Neural progenitor cell (in vitro differentiated cells): ENCODE measurements around the gene PRKCH. TPM values are rescaled to one million over a fixed set of nuclear protein-coding genes. Genes with fewer than 3 reads are reported as not detected.

Experiments used
- DNase-seq: peaks from one replicate; pipeline ENCODE4 v3.0.0-alpha.2; 2016; ENCODE audit warnings: low spot score
- H2AFZ ChIP-seq: fragments of 200-600 bp; sonication (generic); replicated peaks from 2 replicates; pipeline ENCODE4 v1.6.1; 2016; ENCODE audit warnings: antibody characterized with exemption
- H3F3A ChIP-seq: fragments of 200-600 bp; sonication (generic); 2 replicates; pipeline ENCODE4 v1.6.1; 2016; ENCODE audit warnings: antibody characterized with exemption, low read depth
- H3K27ac ChIP-seq: fragments of 200-600 bp; sonication (generic); 2 replicates; pipeline ENCODE4 v1.5.1; 2016; ENCODE audit warnings: mild to moderate bottlenecking
- H3K27me3 ChIP-seq: fragments of 200-600 bp; sonication (generic); 2 replicates; pipeline ENCODE4 v1.6.1; 2016; ENCODE audit warnings: mild to moderate bottlenecking, moderate library complexity
- H3K36me3 ChIP-seq: fragments of 200-600 bp; sonication (generic); 2 replicates; pipeline ENCODE4 v1.5.1; 2016
- H3K4me1 ChIP-seq: fragments of 200-600 bp; sonication (generic); 2 replicates; pipeline ENCODE4 v1.6.1; 2016; ENCODE audit warnings: mixed run types
- H3K4me2 ChIP-seq: fragments of 200-600 bp; sonication (generic); 2 replicates; pipeline ENCODE4 v1.6.1; 2016
- H3K4me3 ChIP-seq: fragments of 200-600 bp; sonication (generic); 2 replicates; pipeline ENCODE4 v1.5.1; 2016
- H3K79me2 ChIP-seq: fragments of 200-600 bp; sonication (generic); 2 replicates; pipeline ENCODE4 v1.6.1; 2016; ENCODE audit warnings: low read depth
- H3K9ac ChIP-seq: fragments of 200-600 bp; sonication (generic); 2 replicates; pipeline ENCODE4 v1.6.1; 2016
- H3K9me3 ChIP-seq: fragments of 200-600 bp; sonication (generic); 2 replicates; pipeline ENCODE4 v1.5.1; 2016; ENCODE audit warnings: low read depth
- H4K20me1 ChIP-seq: fragments of 200-600 bp; sonication (generic); 2 replicates; pipeline ENCODE4 v1.6.1; 2016; ENCODE audit warnings: low read depth
- H3K27ac Mint-ChIP-seq: 3 replicates; pipeline ENCODE4 v1.8.0; 2021; ENCODE audit warnings: mixed read lengths
- H3K27me3 Mint-ChIP-seq: 2 replicates; pipeline ENCODE4 v1.8.0; 2022; ENCODE audit warnings: low read depth, mild to moderate bottlenecking, inconsistent platforms, moderate library complexity, mixed read lengths; ENCODE audit not compliant: insufficient read depth
- H3K36me3 Mint-ChIP-seq: 3 replicates; pipeline ENCODE4 v1.8.0; 2021; ENCODE audit warnings: mixed read lengths
- H3K4me1 Mint-ChIP-seq: 3 replicates; pipeline ENCODE4 v1.8.0; 2021; ENCODE audit warnings: mixed read lengths
- H3K4me3 Mint-ChIP-seq: 3 replicates; pipeline ENCODE4 v1.8.0; 2021; ENCODE audit warnings: mild to moderate bottlenecking, moderate library complexity, mixed read lengths
- H3K9me3 Mint-ChIP-seq: 3 replicates; pipeline ENCODE4 v1.8.0; 2020; ENCODE audit warnings: mixed read lengths
- EZH2 ChIP-seq: fragments of 200-600 bp; sonication (generic); IDR thresholded peaks from 2 replicates; pipeline ENCODE4 v1.6.1; 2017; ENCODE audit warnings: antibody characterized with exemption, mild to moderate bottlenecking, moderate library complexity
- EZH2phosphoT487 ChIP-seq: fragments of 200-600 bp; sonication (generic); IDR thresholded peaks from 2 replicates; pipeline ENCODE4 v1.6.1; 2017; ENCODE audit warnings: antibody characterized with exemption
- total RNA-seq: library from RNA; depleted of rRNA; stranded (reverse); fragments of >200 nt; gene quantifications from 2 replicates; pipeline ENCODE4 v1.2.3, GENCODE V29; 2015; ENCODE audit warnings: low replicate concordance
- TF ChIP-seq, protein P1 (sequence below): fragments of 200-600 bp; sonication (generic); IDR thresholded peaks from 2 replicates; pipeline ENCODE4 v1.5.1; 2017; ENCODE audit warnings: antibody characterized with exemption, mild to moderate bottlenecking

The PRKCH gene
- total RNA-seq, 1 donor from 2014 or later = 1.3 TPM

DNA sequence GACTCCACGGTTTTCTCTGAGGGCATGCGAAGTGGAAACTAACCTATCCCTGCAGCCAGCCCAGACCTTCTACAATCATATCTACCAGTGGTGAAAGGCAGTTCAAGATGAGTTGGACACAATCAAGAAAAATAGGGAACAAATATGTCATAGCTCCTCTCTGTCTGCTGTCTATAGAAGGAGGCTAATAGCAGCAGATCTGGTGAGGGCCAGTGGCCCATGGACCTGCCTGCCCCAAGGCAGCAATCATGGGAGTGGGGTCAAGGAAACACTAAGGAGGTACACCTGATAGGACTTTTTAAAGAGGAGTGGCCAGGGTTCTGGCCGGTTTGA is 149.5 kb downstream of the PRKCH start:
- no peak for DNase-seq
- no peaks in the 10 kb centered on the region for H3F3A ChIP-seq
- no peak overlapping the region for H3K4me3 ChIP-seq
- H3K4me1 Mint-ChIP-seq = peaks cover 41% of the 10 kb centered on the region
- H3K4me2 ChIP-seq = no peak overlapping the region
- H3K9me3 ChIP-seq = no peaks in the 10 kb centered on the region
- no peaks in the 10 kb centered on the region for H3K36me3 ChIP-seq
- TF ChIP-seq, protein P1, sequence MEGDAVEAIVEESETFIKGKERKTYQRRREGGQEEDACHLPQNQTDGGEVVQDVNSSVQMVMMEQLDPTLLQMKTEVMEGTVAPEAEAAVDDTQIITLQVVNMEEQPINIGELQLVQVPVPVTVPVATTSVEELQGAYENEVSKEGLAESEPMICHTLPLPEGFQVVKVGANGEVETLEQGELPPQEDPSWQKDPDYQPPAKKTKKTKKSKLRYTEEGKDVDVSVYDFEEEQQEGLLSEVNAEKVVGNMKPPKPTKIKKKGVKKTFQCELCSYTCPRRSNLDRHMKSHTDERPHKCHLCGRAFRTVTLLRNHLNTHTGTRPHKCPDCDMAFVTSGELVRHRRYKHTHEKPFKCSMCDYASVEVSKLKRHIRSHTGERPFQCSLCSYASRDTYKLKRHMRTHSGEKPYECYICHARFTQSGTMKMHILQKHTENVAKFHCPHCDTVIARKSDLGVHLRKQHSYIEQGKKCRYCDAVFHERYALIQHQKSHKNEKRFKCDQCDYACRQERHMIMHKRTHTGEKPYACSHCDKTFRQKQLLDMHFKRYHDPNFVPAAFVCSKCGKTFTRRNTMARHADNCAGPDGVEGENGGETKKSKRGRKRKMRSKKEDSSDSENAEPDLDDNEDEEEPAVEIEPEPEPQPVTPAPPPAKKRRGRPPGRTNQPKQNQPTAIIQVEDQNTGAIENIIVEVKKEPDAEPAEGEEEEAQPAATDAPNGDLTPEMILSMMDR = no peak
- TF ChIP-seq EZH2phosphoT487 (no peak), EZH2 (no peak)
- H2AFZ ChIP-seq = no peak overlapping the region
- H3K27ac ChIP-seq = no peak overlapping the region
- peaks cover 31% of the 10 kb centered on the region for H3K4me1 ChIP-seq
- no peaks in the 10 kb centered on the region for H4K20me1 ChIP-seq
- H3K9ac ChIP-seq = no peak overlapping the region
- no peaks in the 10 kb centered on the region for H3K79me2 ChIP-seq
- H3K27me3 ChIP-seq = no peaks in the 10 kb centered on the region
- H3K27ac Mint-ChIP-seq = peak overlapping the region; percentile 46
- no peaks in the 10 kb centered on the region for H3K36me3 Mint-ChIP-seq
- no peak overlapping the region for H3K4me3 Mint-ChIP-seq
- no peaks in the 10 kb centered on the region for H3K9me3 Mint-ChIP-seq
- peaks cover 7% of the 10 kb centered on the region for H3K27me3 Mint-ChIP-seq

DNA sequence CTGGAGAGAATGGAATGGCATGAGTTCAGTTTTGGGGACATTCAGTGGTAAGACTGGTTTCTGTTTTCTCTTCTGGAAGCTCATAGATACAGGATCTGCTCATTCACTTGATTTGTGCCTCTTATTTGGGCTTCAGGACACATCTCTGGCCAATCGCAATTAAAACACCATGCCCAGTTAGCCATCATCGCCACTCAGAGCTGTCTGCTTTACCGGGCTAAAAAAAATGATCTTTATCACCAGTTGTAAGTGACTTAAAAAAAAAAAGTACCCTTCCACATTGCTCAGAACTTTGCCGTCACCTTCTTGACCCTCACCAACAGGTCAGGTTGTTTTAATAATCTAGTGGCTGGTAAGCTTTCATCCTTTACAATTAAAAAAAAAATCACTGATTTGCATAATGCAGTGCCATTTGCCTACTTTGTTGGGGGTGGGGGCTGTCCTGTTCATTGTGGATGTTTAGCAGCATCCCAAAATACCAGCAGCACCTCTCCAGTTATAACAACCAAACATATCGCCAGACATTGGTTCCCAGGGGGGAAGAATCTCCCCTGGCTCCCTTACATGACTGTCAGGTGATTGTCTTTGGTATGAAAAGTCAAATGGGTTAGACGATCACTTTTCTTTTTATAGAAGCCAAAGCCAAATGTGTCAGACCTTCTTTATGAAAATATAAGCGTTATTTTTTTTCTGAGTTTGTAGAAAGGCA is 150.1 kb downstream of the PRKCH start:
- Histone ChIP-seq H3F3A (no peaks in the 10 kb centered on the region), H3K4me3 (no peak overlapping the region), H3K36me3 (no peaks in the 10 kb centered on the region), H3K9ac (no peak overlapping the region), H3K9me3 (no peaks in the 10 kb centered on the region), H3K4me1 (peaks cover 26% of the 10 kb centered on the region), H3K27ac (no peak overlapping the region), H3K79me2 (no peaks in the 10 kb centered on the region), H3K27me3 (no peaks in the 10 kb centered on the region), H4K20me1 (no peaks in the 10 kb centered on the region), H3K4me2 (no peak overlapping the region), H2AFZ (no peak overlapping the region)
- H3K4me3 Mint-ChIP-seq = no peak overlapping the region
- H3K36me3 Mint-ChIP-seq = no peaks in the 10 kb centered on the region
- H3K9me3 Mint-ChIP-seq = no peaks in the 10 kb centered on the region
- H3K27me3 Mint-ChIP-seq = peaks cover 7% of the 10 kb centered on the region
- DNase-seq = no peak
- peaks cover 39% of the 10 kb centered on the region for H3K4me1 Mint-ChIP-seq
- no peak overlapping the region for H3K27ac Mint-ChIP-seq
- TF ChIP-seq EZH2 (no peak), EZH2phosphoT487 (no peak)
- TF ChIP-seq, protein P1 = no peak

DNA sequence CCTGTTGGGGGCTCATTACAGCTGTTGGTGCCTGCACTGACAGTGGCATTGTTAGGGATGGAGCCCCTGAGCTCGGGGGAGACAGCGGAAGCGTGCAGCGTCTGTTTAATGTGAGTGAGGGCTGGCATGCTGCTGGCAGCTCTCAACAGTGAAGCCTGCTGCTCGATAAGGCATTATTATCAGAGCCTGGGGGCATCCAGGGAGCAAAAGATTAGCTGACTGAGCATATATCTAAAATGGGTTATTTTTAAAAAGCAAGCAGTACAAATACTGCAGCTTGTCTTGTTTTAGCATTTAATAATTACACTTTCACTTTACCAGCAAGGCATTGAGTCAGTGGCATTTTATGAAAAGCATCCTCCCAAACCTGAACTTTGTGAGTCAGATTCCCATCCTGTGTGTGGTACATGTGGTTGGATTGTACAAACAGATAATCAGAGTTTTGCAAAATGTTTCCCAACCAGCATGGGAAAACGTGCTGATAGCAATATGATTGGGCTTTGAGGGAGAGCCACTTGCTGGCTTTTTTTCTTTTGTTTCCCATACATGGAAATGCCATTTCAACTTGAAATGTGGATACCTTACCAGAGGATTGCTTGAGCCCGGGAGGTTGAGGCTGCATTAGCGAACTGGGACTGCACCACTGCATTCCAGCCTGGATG is 150.8 kb downstream of the PRKCH start:
- Mint-ChIP-seq H3K4me3 (no peak overlapping the region), H3K36me3 (no peaks in the 10 kb centered on the region), H3K4me1 (peaks cover 39% of the 10 kb centered on the region), H3K27ac (no peak overlapping the region), H3K27me3 (peaks cover 9% of the 10 kb centered on the region), H3K9me3 (no peaks in the 10 kb centered on the region)
- Histone ChIP-seq H3K4me2 (no peak overlapping the region), H3K4me3 (no peak overlapping the region), H3K4me1 (peaks cover 19% of the 10 kb centered on the region), H3K27me3 (no peaks in the 10 kb centered on the region), H3K27ac (no peak overlapping the region), H4K20me1 (no peaks in the 10 kb centered on the region), H3K9me3 (no peaks in the 10 kb centered on the region), H3K9ac (no peak overlapping the region), H3K36me3 (no peaks in the 10 kb centered on the region), H2AFZ (no peak overlapping the region), H3F3A (no peaks in the 10 kb centered on the region), H3K79me2 (no peaks in the 10 kb centered on the region)
- TF ChIP-seq, protein P1 = no peak
- TF ChIP-seq EZH2 = no peak
- TF ChIP-seq EZH2phosphoT487 = no peak
- DNase-seq = no peak
